Neural progenitor cell (in vitro differentiated cells): ENCODE results near the gene FAIM2. TPM values are rescaled to one million over a fixed set of nuclear protein-coding genes. Genes with fewer than 3 reads are reported as not detected.

Source experiments
- DNase-seq: peaks from one replicate; pipeline ENCODE4 v3.0.0-alpha.2; 2016; ENCODE audit warnings: low spot score
- H2AFZ ChIP-seq: fragments of 200-600 bp; sonication (generic); replicated peaks from 2 replicates; pipeline ENCODE4 v1.6.1; 2016; ENCODE audit warnings: antibody characterized with exemption
- H3F3A ChIP-seq: fragments of 200-600 bp; sonication (generic); 2 replicates; pipeline ENCODE4 v1.6.1; 2016; ENCODE audit warnings: antibody characterized with exemption, low read depth
- H3K27ac ChIP-seq: fragments of 200-600 bp; sonication (generic); 2 replicates; pipeline ENCODE4 v1.5.1; 2016; ENCODE audit warnings: mild to moderate bottlenecking
- H3K27me3 ChIP-seq: fragments of 200-600 bp; sonication (generic); 2 replicates; pipeline ENCODE4 v1.6.1; 2016; ENCODE audit warnings: mild to moderate bottlenecking, moderate library complexity
- H3K36me3 ChIP-seq: fragments of 200-600 bp; sonication (generic); 2 replicates; pipeline ENCODE4 v1.5.1; 2016
- H3K4me1 ChIP-seq: fragments of 200-600 bp; sonication (generic); 2 replicates; pipeline ENCODE4 v1.6.1; 2016; ENCODE audit warnings: mixed run types
- H3K4me2 ChIP-seq: fragments of 200-600 bp; sonication (generic); 2 replicates; pipeline ENCODE4 v1.6.1; 2016
- H3K4me3 ChIP-seq: fragments of 200-600 bp; sonication (generic); 2 replicates; pipeline ENCODE4 v1.5.1; 2016
- H3K79me2 ChIP-seq: fragments of 200-600 bp; sonication (generic); 2 replicates; pipeline ENCODE4 v1.6.1; 2016; ENCODE audit warnings: low read depth
- H3K9ac ChIP-seq: fragments of 200-600 bp; sonication (generic); 2 replicates; pipeline ENCODE4 v1.6.1; 2016
- H3K9me3 ChIP-seq: fragments of 200-600 bp; sonication (generic); 2 replicates; pipeline ENCODE4 v1.5.1; 2016; ENCODE audit warnings: low read depth
- H4K20me1 ChIP-seq: fragments of 200-600 bp; sonication (generic); 2 replicates; pipeline ENCODE4 v1.6.1; 2016; ENCODE audit warnings: low read depth
- H3K27ac Mint-ChIP-seq: 3 replicates; pipeline ENCODE4 v1.8.0; 2021; ENCODE audit warnings: mixed read lengths
- H3K27me3 Mint-ChIP-seq: 2 replicates; pipeline ENCODE4 v1.8.0; 2022; ENCODE audit warnings: low read depth, mild to moderate bottlenecking, inconsistent platforms, moderate library complexity, mixed read lengths; ENCODE audit not compliant: insufficient read depth
- H3K36me3 Mint-ChIP-seq: 3 replicates; pipeline ENCODE4 v1.8.0; 2021; ENCODE audit warnings: mixed read lengths
- H3K4me1 Mint-ChIP-seq: 3 replicates; pipeline ENCODE4 v1.8.0; 2021; ENCODE audit warnings: mixed read lengths
- H3K4me3 Mint-ChIP-seq: 3 replicates; pipeline ENCODE4 v1.8.0; 2021; ENCODE audit warnings: mild to moderate bottlenecking, moderate library complexity, mixed read lengths
- H3K9me3 Mint-ChIP-seq: 3 replicates; pipeline ENCODE4 v1.8.0; 2020; ENCODE audit warnings: mixed read lengths
- EZH2 ChIP-seq: fragments of 200-600 bp; sonication (generic); IDR thresholded peaks from 2 replicates; pipeline ENCODE4 v1.6.1; 2017; ENCODE audit warnings: antibody characterized with exemption, mild to moderate bottlenecking, moderate library complexity
- EZH2phosphoT487 ChIP-seq: fragments of 200-600 bp; sonication (generic); IDR thresholded peaks from 2 replicates; pipeline ENCODE4 v1.6.1; 2017; ENCODE audit warnings: antibody characterized with exemption
- total RNA-seq: library from RNA; depleted of rRNA; stranded (reverse); fragments of >200 nt; gene quantifications from 2 replicates; pipeline ENCODE4 v1.2.3, GENCODE V29; 2015; ENCODE audit warnings: low replicate concordance
- TF ChIP-seq, protein P1 (sequence below): fragments of 200-600 bp; sonication (generic); IDR thresholded peaks from 2 replicates; pipeline ENCODE4 v1.5.1; 2017; ENCODE audit warnings: antibody characterized with exemption, mild to moderate bottlenecking

Gene FAIM2
- total RNA-seq, 1 donor from 2014 or later = 0.39 TPM

DNA sequence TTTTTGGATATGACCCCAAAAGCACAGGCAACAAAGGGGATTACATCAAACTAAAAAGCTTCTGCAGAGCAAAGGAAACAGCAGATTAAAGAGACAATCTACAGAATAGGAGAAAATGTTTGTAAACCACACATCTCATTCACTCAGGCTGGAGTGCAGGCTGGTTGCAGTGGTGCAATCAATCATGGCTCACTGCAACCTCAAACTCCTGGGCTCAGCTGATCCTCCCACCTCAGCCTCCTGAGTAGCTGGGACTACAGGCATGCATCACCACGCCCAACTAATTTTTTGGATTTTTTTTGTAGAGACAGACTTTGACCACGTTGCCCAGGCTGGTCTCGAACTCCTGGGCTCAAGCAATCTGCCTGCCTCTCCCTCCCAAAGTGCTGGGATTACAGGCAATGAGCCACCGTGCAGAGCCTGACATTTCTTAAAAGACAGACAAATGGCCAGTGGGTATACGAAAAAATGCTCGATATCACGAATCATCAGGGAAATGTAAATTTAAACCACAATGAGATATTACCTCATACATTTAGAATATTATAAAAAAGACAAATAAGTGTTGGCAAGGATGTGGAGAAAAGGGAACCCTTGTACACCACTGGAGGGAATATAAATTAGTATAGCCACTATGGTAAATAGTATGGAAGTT, 85.3 kb downstream of the FAIM2 start:
- H3K27ac Mint-ChIP-seq = no peak overlapping the region

More for the DNA sequence above, 85.3 kb downstream of the FAIM2 start:
- Histone ChIP-seq H2AFZ (no peak overlapping the region), H3K27me3 (no peaks in the 10 kb centered on the region), H3K4me2 (no peak overlapping the region), H3F3A (peaks cover 12% of the 10 kb centered on the region), H3K4me1 (peaks cover 17% of the 10 kb centered on the region), H3K36me3 (no peaks in the 10 kb centered on the region), H3K9me3 (no peaks in the 10 kb centered on the region), H3K9ac (no peak overlapping the region), H3K27ac (no peak overlapping the region), H4K20me1 (peaks cover 55% of the 10 kb centered on the region), H3K79me2 (peaks cover 17% of the 10 kb centered on the region), H3K4me3 (no peak overlapping the region)
- peaks cover 5% of the 10 kb centered on the region for H3K4me1 Mint-ChIP-seq
- H3K9me3 Mint-ChIP-seq = peaks cover 4% of the 10 kb centered on the region
- peaks cover 2% of the 10 kb centered on the region for H3K27me3 Mint-ChIP-seq
- no peak for DNase-seq
- TF ChIP-seq, protein P1, sequence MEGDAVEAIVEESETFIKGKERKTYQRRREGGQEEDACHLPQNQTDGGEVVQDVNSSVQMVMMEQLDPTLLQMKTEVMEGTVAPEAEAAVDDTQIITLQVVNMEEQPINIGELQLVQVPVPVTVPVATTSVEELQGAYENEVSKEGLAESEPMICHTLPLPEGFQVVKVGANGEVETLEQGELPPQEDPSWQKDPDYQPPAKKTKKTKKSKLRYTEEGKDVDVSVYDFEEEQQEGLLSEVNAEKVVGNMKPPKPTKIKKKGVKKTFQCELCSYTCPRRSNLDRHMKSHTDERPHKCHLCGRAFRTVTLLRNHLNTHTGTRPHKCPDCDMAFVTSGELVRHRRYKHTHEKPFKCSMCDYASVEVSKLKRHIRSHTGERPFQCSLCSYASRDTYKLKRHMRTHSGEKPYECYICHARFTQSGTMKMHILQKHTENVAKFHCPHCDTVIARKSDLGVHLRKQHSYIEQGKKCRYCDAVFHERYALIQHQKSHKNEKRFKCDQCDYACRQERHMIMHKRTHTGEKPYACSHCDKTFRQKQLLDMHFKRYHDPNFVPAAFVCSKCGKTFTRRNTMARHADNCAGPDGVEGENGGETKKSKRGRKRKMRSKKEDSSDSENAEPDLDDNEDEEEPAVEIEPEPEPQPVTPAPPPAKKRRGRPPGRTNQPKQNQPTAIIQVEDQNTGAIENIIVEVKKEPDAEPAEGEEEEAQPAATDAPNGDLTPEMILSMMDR = no peak
- TF ChIP-seq EZH2 (no peak), EZH2phosphoT487 (no peak)
- no peak overlapping the region for H3K4me3 Mint-ChIP-seq
- H3K36me3 Mint-ChIP-seq = peaks cover 37% of the 10 kb centered on the region

Other genes starting within 250 kb of the FAIM2 start
- gene FMNL3, start 196.5 kb downstream of the FAIM2 start, total RNA-seq = 17.3 and 24.0 TPM in 2 replicates
- 256 and 318 TPM in 2 replicates for gene TMBIM6, start 162.3 kb downstream of the FAIM2 start, total RNA-seq
- 5.6 and 19.0 TPM in 2 replicates for gene NCKAP5L, start 75.5 kb downstream of the FAIM2 start, total RNA-seq
- 3.8 and 5.3 TPM in 2 replicates for gene BCDIN3D, start 60.8 kb downstream of the FAIM2 start, total RNA-seq
- gene AQP2, start 46.8 kb upstream of the FAIM2 start, total RNA-seq = not detected in 2 replicates
- gene AQP5, start 58.0 kb upstream of the FAIM2 start, total RNA-seq = 0.09 TPM in 1 of 2 replicates, not detected in the other
- 0.12 TPM in 1 of 2 replicates, not detected in the other for gene AQP6, start 69.0 kb upstream of the FAIM2 start, total RNA-seq
- 121 and 149 TPM in 2 replicates for gene RACGAP1, start 121.6 kb upstream of the FAIM2 start, total RNA-seq
- gene ASIC1, start 153.7 kb upstream of the FAIM2 start, total RNA-seq = 2.5 and 5.6 TPM in 2 replicates
- gene SMARCD1, start 181.4 kb upstream of the FAIM2 start, total RNA-seq = 121 and 209 TPM in 2 replicates
- 1.4 TPM in 1 of 2 replicates, not detected in the other for gene GPD1, start 200.1 kb upstream of the FAIM2 start, total RNA-seq
- gene COX14, start 208.3 kb upstream of the FAIM2 start, total RNA-seq = 15.3 and 22.7 TPM in 2 replicates